HTERT RPE-1 (cell line): ENCODE data around the gene FOXS1.

Experiments used
- in situ Hi-C: fragments of 300-500 bp; cut with MboI; formaldehyde crosslinking; loops from 4 replicates; pipeline ENCODE4 v1.14.3; 2020; ENCODE audit warnings: low sequenced_read_pairs

Gene FOXS1

DNA sequence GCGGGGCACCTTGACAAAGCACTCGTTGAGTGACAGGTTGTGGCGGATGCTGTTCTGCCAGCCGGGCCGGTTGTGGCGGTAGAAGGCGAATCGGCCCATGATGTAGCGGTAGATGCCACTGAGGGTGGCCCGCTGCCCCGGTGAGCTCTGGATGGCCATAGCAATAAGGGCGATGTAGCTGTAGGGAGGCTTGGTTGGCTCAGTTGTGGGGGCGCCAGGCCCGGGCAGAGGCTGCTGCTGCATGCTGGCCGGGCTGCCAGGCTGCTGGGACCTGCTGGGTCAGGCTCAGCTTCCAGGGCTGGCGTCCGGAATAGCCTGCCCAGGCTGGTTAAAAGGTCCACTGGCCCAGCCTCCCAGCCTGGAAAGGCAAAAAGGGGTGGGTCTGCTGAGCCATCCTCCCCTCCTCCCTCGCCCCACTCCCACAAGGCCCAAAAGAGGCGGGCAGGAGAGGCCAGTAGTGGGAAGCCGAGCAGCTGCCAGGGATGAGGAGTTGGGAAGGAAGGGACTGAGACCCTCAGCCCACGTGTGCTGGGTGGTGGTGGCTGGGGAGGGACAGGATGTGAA, at the start of gene FOXS1:
Gene FOXS1, minus strand, starts transcription at position 305 of the 564 bp plus-strand sequence. Its CDS starts 62 bp downstream, at position 243.
- in situ Hi-C loops, result no loop called here

DNA sequence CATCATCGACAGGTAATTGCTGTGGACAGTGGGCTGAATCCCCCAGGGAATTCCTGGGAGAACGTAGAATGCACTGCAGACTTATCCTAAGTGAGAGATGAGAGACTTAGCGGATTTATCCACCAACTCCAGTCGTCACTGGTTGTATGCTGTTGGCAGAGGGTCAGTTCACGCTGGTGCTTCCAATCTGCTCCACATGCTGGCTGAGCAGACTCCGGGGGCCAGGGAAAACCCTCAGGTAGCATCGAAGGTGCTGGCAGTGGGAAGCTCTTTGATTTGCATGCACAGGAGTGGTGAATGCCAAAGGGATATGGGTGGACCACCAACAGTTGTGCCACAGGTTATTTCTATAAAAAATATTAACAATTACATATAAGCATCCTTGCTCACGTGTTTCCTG, 45.2 kb upstream of the FOXS1 start:
- in situ Hi-C loops, result no loop called here

DNA sequence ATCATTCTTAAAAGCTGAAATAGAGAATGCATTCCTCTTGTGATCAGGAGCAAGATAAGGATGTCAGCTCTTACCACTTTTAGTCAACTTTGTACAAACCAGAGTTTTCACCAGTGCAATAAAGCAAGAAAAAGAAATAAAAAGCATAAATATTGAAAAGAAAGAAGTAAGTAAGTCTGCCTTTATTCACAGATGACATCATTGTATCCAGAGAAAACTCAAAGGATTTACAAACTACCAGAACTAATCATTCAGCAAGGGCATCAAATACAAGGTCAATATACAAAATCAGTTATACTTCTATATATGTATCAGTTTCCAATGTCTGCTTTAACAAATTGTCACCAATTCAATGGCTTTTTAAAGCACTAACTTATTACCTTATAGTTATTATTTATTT, 38.4 kb upstream of the FOXS1 start:
- in situ Hi-C loops, result no loop called here

DNA sequence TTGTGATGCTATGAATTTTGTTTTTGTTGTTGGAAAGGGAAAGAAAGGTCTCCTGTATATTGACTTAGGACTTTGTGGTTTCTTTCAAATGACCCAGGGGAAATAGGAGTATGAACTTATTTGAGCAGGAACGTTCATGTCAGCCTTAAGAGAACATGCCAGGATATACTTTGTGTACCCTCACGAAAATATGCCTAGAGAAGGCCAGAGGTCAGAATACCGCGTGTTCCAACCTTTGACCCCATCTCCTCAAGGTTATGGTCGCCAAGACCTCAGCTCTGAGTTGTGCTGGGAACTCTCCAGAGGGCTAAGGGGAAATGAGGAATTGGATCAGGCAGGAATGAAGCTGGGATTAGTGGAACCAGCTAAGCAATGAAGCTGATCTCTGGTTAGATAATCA, 36.5 kb upstream of the FOXS1 start:
- in situ Hi-C loops, result no loop called here

DNA sequence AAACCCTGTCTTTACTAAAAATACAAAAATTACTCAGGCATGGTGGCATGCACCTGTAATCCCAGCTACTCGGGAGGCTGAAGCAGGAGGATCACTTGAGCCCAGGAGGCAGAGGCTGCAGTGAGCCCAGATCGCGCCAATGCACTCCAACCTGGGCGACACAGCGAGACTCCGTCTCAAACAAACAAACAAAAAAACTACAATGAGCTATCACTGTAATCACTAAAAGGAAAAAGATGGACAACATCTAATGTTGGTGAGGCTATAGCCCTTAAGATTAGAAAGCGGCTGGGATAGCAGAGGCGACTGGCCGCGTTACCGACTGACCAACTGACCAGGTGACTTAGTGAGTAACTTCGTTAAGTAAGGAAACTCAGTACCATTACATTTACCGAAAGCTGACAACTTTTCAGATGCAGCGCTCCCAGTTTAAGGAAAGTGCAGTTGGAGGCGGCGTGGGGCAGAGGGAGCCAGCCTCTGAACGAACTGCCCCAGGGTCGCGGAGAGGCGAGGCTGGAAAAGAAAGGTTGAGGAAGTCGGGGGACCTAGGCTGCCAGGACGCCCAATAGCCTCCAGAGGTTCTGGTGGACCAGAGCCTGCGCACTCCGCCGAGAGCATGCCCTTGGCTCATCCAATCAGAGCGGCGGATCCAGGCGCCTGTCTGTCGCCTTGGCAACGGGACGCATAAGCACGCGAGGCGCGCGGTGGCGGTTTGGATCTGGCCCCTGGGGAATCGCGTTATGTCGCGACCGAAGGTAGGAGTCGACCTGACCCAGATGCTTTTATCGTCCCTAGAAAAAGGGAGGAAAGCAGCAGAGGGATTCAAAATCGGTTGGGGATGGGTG, 34.0 kb upstream of the FOXS1 start:
- in situ Hi-C loops, result no loop called here

DNA sequence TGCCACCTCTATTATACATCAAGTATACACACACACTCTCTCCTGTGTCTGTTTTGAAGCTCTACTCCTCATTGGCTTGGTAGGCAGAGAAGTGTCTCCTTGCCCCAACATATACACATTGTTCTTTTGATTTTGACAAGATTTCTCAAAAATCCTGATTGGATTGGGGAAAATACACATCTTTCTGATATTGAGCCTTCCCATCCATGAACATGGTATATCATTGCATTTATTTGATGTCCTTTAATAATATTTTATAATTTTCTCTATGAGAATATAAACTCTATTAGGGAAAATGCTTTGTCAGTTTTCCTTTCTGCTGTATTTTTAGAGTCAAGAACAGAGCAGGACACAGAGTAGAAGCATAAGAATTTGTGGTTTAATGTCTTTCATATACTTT, 32.3 kb upstream of the FOXS1 start:
- in situ Hi-C loops, result no loop called here

DNA sequence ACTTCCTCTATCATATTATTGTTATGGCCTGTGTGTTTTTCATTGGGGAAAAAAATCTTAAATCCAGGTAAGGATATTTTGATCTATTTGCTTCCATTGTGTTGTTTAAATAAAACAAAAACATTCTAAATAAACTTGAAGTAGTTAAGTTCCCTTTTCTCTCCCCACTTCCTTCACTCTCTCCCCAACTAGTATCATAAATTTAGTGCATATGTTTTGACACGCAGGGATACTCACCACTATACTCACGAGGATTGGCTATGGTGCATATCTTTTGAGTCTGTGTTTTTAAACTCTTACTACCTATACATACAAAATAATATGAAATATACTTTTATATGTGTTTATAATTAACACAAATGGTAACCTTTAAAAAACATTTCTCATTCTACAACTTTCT, 30.3 kb upstream of the FOXS1 start:
- in situ Hi-C loops, result no loop called here

DNA sequence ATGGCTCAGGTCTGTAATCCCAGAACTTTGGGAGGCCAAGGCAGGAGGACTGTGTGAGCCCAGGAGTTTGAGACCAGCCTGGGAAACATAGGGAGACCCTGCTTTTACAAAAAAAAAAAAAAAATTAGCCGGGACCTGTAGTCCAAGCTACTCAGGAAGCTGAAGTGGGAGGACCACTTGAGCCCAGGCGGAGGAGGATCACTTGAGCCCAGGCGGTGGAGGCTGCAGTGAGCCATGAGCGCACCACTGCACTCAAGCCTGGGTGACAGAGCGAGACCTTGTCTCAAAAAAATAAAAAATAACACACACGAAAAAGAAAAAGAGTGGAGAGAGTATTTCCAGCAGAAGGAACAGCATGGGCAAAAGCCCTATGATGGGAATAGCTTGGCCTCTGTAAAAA, 27.0 kb upstream of the FOXS1 start:
- in situ Hi-C loops, result no loop called here

DNA sequence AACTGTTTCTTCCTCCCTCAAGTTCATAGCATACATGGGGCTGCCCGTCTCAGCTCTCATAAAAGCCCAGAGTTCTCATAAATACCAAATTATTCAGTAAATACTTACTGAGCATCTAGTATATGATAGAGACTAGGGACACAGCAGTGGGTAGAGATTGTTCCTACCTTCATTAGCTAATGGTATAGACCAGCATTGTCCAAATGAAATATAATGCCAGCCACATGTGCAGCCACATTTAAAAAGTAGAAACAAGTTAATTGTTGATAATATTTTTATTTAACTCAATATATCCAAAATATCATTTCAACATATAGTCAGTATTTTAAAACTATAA, 26.2 kb upstream of the FOXS1 start:
- in situ Hi-C loops, result no loop called here

DNA sequence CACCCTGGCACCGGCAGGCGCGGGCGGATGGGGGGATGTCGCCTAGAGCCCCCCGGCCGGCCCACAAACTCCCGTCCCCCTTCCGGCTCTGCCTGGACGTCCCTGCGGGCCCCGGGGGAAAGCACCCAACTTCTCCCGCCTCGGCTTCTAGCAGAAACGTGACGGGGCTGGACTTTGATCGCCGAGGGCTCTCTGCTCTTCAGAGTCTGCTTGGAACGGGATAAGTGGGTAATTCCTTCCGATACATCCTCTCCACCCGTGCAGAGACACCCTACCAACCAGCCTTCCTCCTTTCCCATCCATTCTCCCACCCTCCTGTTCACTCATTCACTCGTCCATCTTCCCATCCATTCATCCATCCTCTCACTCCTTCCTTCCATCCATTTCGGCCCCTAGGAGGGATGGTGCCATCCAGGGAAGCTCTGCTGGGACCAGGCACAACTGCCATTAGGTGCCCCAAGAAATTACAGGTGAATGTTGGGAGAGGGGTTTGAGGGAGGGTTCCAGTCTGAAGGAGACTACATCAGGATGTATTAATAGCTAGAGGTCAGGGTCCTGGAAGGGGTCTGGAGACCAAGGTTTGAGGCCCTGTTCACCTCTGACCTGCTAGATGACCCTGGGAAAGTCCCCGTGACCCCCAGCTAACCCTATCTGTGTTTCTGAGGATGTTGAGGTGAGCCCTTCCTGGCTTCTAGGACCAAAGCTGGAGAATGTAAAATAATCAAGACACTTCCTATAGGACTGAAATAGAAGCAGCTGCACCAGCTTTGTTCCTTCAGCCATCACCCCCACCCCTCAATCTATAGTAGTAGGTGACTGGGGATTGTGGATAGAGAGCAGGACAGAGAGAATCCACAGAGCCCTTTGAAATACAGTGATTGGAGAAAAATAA, 25.6 kb upstream of the FOXS1 start:
- in situ Hi-C loops, result no loop called here

DNA sequence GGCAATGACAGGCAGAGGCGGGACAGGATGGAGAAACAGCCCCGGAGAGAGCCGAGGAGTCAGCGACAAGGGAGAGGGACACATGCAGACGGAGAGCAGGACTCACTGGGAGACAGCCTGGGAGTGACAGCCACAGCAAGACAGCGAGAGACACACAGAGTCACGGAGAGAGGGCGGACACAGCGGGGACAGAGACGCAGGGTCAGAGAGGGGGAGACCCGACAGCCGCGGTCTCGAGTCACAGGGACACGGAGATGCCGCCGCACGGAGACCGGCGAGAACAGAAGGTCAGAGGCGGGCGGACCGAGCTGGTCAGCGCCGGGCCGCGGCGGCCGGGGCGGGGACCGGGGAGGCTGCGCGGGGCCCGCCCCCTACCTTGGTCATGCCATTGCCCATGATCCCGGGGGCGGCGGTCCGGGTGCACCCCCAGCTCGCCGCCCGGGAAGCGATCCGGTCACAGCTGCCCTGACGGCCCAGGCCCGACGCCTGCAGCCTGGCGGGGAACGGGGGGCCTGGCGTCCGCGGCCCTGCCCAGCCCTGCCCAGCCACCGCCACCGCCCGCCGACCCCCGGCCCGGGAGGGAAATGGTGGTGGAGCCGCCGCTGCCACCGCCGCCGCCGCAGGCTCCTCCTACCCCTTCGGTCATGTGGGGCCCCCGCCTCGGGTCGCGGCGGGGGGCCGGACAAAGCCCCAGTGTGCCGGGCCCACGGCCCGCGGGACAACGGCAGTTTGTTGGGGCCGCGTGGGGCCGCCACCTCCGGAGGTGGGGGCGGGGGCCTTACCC, 24.7 kb upstream of the FOXS1 start, which contains the start of the genes DUSP15 and TTLL9:
Gene DUSP15, minus strand, starts transcription at position 586 of the 784 bp plus-strand sequence. Its CDS starts 190 bp downstream, at position 396.
Gene TTLL9, plus strand, starts transcription at position 693 of the 784 bp plus-strand sequence. CDS start 493 bp downstream, outside the sequence.
- in situ Hi-C loops, result no loop called here

DNA sequence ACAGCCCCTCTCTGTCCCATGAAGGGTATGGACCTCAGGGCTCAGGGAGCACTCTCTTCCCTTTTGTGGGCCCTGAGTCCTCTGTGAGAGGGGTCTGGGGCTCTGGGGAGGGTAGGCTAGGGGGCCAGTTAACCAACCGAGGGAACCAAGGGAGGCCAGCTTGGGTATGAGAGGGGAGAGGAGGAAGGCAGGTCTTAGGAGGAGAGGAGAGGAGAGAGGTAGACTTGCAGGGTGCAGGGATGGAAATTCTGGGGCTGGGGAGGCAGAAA, 24.2 kb upstream of the FOXS1 start:
- in situ Hi-C loops, result no loop called here

DNA sequence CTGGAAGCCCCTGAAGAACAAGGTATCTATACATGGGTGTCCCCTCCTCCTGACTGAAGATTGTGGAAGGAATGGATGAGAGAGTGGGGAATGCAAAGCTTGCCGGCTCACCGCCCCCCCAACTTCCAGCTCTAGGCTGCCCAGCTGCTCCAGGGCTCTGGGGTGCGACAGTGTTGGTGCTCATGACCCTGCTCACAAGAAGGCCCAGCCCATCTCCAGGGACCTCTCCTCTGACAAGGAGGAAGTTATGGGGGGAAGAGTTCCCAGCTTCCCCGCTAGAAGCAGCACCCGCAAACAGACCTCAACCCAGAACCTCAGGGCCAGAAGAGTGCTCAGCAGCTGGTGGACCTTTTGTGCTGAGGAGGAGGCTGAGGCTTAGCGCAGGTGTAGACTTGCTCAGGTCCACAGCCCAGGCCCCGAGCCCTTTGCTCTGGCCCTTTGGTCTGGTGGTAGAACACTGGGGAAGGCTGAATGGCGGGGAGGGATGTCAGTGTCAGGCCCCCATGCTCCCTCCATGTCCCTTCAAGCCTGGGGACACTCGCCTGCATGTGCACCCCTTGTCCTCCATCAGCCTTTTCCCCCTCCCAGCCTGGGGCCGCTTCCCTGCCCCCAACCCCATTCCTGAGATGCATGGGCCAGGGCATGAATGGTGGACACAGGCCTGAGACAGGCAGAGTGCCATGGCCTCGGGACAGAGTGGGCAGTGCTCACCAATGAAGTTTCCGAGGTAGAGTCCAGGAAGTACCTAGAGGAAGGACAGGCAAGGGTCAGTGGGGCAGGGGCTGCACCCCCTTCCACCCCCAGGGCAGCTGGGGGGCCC, 23.7 kb upstream of the FOXS1 start:
- in situ Hi-C loops, result no loop called here

DNA sequence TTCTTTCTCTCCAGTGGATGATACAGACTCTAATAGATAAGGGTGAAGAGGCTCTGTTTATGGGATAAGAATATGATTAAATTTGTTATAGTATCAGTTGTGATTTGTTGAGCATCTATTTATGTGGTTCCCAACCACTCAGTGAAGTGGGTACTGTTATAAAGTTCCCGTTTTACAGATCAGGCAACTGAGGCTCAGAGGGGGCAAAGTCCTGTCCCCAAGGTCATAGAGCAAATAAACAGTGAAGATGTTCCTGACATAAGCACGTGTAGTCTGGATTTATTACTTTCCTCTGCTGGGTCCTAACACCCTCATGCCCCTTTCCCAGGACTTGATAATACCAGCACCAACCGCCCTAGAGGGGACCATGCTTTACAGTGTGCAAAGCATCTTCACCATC, 20.8 kb upstream of the FOXS1 start:
- in situ Hi-C loops, result no loop called here

DNA sequence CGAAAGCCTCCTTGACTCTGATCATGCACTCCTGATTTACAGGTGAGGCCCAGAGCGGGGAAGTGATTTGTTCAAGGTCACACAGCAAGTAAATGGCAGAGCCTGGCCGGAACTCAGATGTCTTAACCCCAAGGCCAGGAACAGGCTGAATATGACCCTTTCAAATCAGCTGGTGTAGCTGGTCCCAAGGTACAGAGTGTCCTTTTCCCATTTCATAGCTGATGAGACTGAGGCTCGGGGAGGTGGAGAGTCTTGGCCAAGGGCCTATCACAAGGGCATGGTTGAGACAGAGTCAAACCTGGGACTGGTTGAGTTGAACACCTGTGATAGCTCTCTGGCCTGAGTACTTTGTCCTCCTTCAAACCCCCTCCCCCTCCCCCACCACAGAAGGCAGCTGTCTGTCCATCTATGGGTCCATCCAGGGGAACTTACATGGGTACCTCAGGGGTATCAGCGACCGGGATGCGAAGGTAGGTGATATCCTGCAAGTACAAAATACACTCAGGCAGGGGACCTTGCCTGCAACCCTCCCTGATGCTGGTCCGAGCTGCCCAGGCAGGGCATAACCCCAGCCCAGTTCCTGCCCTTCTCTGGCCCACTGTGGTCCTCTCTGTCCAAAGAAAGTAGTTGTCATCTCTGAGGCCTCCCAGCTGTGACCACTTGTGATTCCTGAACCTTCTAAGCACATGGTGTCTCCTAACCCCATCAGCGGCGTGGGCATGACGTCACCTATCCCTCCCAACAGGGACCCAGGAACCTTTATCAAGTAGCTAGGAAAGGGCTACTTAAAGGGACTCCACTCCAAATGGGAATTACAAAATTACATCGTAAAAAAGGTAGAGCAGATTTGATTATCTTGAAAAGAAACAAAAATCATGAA, 19.4 kb upstream of the FOXS1 start:
- in situ Hi-C loops, result no loop called here

DNA sequence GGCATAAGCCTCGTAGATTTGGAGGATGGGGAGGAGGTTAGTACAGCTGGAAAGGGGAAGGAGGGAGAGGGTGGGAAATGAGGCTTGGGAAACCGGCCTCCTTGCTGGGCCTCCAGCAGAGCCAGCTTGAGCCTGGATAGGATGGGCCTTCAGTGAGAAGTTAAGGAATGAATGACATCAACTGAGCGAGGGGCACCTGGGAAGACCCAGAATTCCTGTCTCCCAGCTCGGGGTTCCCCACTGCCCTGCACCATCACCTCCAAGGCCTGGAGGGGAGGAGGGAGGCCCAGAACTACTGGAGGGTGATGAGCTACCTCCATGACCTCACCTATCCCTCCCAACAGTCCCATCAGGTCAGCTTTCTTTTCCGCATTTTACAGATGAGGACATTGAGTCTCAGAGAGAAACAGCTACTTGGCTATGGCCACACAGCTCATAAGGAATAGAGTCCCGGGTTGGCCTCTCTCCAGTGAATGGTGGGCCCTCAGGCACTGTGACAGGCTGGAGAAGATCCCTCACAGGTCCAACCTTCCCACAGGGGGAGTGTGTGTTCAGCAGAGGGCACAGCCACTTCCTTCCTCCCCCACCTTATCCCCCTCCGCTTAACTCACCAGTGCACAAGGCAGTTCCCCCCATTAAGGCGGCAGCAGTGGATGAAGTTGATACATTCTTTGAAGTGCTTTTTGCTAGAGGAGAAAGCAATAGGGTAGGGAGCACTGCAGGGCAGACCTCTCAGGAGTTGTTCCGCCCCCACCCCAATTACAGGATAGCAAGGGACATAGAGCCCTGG, 18.1 kb upstream of the FOXS1 start:
- in situ Hi-C loops, result no loop called here

DNA sequence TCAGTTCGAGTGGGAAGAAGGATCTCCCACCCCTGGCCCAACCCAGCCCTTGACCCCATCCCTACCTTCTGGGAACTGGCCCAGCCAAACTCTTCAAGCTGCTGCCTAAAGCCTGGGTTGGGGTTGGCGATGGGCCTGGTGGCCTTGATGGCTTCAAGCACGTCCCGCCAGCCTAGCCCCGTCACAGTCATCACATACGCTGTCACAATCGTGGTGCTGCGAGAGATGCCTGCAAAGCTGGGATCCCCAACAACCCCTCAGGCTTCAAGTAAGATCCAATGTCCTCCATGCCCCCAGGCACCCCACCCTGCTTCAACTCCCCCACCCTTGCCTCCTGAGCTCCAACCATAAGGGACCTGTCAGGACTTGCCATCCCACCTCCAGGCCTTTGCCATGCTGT, 17.1 kb upstream of the FOXS1 start:
- in situ Hi-C loops, result no loop called here

DNA sequence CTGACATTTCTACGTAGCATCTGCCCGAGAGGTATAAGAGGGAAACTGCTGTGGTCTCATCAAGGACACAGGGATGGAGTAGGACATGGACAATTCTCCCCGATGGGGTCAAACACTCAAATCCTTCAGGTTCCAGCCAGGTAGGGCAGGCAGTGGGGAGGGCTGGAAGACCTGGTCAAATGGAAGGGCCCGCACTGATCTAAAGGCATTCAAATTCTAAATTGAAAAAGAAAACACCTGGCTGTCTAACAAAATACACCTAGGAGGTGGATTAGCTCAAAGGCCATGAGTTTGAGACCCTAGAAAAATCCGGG, 16.7 kb upstream of the FOXS1 start:
- in situ Hi-C loops, result no loop called here
